ENCODE measurements around the gene TRAF3.

TRAF3 gene

DNA sequence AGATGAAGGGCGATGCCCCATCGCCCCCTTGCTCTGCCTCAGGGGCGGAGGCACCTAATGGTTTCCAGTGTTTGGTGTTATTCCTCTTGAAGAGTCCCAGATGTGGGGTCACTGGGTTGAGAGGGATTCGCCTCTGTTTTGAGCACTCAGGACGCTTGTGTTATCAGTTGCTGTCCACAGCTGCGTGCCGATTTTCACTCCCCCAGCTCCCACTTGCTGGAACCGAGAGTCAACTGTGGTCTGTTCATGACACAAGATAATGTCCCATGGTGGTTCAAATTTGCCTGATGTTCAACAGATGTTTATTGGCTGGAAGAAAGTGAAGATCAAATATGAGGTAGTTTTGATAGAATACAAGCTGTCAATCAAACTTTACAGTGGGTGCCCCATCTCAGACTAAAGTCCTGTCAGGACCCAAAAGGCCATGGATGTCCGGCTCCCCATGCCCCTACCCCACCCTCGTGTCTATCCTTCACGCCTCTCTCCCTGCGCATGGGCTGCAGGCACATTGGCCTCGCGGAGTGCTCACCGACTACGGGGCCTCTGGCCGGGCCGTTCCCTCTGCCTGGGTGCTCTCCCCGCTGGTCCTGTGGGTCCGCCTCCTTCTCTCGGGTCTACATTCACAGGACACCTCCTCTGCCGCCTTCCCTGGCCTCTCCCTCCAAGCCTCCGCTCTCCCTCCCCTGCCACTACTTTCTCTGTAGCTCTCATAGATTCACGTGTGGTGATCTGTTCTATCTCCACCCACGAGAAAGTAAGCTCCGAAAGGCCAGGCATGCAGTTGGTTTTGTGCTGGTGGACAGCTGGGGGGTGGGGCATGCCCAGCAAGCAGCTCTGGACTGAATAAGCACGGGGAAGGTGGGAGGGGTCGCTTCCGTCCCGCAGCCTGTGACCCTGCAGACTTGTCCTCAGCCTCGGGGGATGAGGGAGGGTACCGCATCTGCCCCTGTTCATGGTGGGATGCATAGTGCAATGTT is 6.8 kb upstream of the TRAF3 start:
- TF ChIP-seq, protein P1, sequence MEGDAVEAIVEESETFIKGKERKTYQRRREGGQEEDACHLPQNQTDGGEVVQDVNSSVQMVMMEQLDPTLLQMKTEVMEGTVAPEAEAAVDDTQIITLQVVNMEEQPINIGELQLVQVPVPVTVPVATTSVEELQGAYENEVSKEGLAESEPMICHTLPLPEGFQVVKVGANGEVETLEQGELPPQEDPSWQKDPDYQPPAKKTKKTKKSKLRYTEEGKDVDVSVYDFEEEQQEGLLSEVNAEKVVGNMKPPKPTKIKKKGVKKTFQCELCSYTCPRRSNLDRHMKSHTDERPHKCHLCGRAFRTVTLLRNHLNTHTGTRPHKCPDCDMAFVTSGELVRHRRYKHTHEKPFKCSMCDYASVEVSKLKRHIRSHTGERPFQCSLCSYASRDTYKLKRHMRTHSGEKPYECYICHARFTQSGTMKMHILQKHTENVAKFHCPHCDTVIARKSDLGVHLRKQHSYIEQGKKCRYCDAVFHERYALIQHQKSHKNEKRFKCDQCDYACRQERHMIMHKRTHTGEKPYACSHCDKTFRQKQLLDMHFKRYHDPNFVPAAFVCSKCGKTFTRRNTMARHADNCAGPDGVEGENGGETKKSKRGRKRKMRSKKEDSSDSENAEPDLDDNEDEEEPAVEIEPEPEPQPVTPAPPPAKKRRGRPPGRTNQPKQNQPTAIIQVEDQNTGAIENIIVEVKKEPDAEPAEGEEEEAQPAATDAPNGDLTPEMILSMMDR (conservative IDR thresholded peaks at IDR 0.05; ENCODE audit: low read depth, low read length): no peak
- H4K20me1 ChIP-seq (ENCODE audit: insufficient read depth): no peaks in the 10 kb centered on the region
- H3K4me2 ChIP-seq: no peak overlapping the region
- no peaks in the 10 kb centered on the region for H3K27me3 ChIP-seq (ENCODE audit: insufficient read depth, low read depth)
- H3K9ac ChIP-seq: no peak overlapping the region
- no peaks in the 10 kb centered on the region for H3K36me3 ChIP-seq (ENCODE audit: insufficient read depth)
- H3K4me1 ChIP-seq (ENCODE audit: low read depth, poor library complexity, severe bottlenecking): peaks cover 16% of the 10 kb centered on the region
- no peak overlapping the region for H3K27ac ChIP-seq
- no peak overlapping the region for H2AFZ ChIP-seq (ENCODE audit: low read depth)
- H3K79me2 ChIP-seq (ENCODE audit: insufficient read depth, low read depth): no peaks in the 10 kb centered on the region
- no peak overlapping the region for H3K4me3 ChIP-seq (IDR thresholded peaks at IDR 0.05; ENCODE audit: insufficient read depth, low read depth, low read length)

- Histone ChIP-seq H3K4me2 (no peak overlapping the region), H3K27me3 (ENCODE audit: insufficient read depth, low read depth) (no peaks in the 10 kb centered on the region), H3K36me3 (ENCODE audit: insufficient read depth) (no peaks in the 10 kb centered on the region), H4K20me1 (ENCODE audit: insufficient read depth) (no peaks in the 10 kb centered on the region), H2AFZ (ENCODE audit: low read depth) (no peak overlapping the region), H3K4me1 (ENCODE audit: low read depth, poor library complexity, severe bottlenecking) (peaks cover 20% of the 10 kb centered on the region), H3K27ac (no peak overlapping the region), H3K9ac (no peak overlapping the region), H3K79me2 (ENCODE audit: insufficient read depth, low read depth) (no peaks in the 10 kb centered on the region), H3K4me3 (IDR thresholded peaks at IDR 0.05; ENCODE audit: insufficient read depth, low read depth, low read length) (no peak overlapping the region)
- TF ChIP-seq, protein P1 (conservative IDR thresholded peaks at IDR 0.05; ENCODE audit: low read depth, low read length): no peak
Observed at GRCh38 chr14:102771144-102771543, 6.1 kb upstream of the TRAF3 start.

- Histone ChIP-seq H3K36me3 (ENCODE audit: insufficient read depth) (no peaks in the 10 kb centered on the region), H3K4me3 (IDR thresholded peaks at IDR 0.05; ENCODE audit: insufficient read depth, low read depth, low read length) (no peak overlapping the region), H3K4me1 (ENCODE audit: low read depth, poor library complexity, severe bottlenecking) (peaks cover 27% of the 10 kb centered on the region), H3K79me2 (ENCODE audit: insufficient read depth, low read depth) (peaks cover 2% of the 10 kb centered on the region), H3K27me3 (ENCODE audit: insufficient read depth, low read depth) (no peaks in the 10 kb centered on the region), H2AFZ (ENCODE audit: low read depth) (no peak overlapping the region), H4K20me1 (ENCODE audit: insufficient read depth) (no peaks in the 10 kb centered on the region), H3K27ac (no peak overlapping the region), H3K4me2 (no peak overlapping the region), H3K9ac (no peak overlapping the region)
- TF ChIP-seq, protein P1 (conservative IDR thresholded peaks at IDR 0.05; ENCODE audit: low read depth, low read length): no peak
Observed at GRCh38 chr14:102772781-102773570, 4.3 kb upstream of the TRAF3 start.

- peak overlapping the region; percentile 44; the same call in 1 of the 2 replicates for H3K9ac ChIP-seq
- H3K4me2 ChIP-seq: peak overlapping the region; percentile 31
- peak overlapping the region; percentile 47 for H2AFZ ChIP-seq (ENCODE audit: low read depth)
- peaks cover 30% of the 10 kb centered on the region for H3K4me1 ChIP-seq (ENCODE audit: low read depth, poor library complexity, severe bottlenecking)
- peaks cover 18% of the 10 kb centered on the region for H3K79me2 ChIP-seq (ENCODE audit: insufficient read depth, low read depth)
- peaks cover 3% of the 10 kb centered on the region; the same call in 1 of the 2 replicates for H4K20me1 ChIP-seq (ENCODE audit: insufficient read depth)
- H3K27me3 ChIP-seq (ENCODE audit: insufficient read depth, low read depth): no peaks in the 10 kb centered on the region
- H3K36me3 ChIP-seq (ENCODE audit: insufficient read depth): no peaks in the 10 kb centered on the region
- TF ChIP-seq, protein P1 (conservative IDR thresholded peaks at IDR 0.05; ENCODE audit: low read depth, low read length): peak; percentile 69
- peak overlapping the region; percentile 67 for H3K27ac ChIP-seq
- no peak overlapping the region for H3K4me3 ChIP-seq (IDR thresholded peaks at IDR 0.05; ENCODE audit: insufficient read depth, low read depth, low read length)
Observed at GRCh38 chr14:102774391-102775153, 2.7 kb upstream of the TRAF3 start.
